HG02763 (cell line): ENCODE measurements around the gene PDE8B.

Source experiments
- ATAC-seq: cut with Tn5 transposase; IDR thresholded peaks from one replicate; pipeline ENCODE4 v1.9.1; 2021; ENCODE audit warnings: mild to moderate bottlenecking, moderate library complexity; ENCODE audit not compliant: unreplicated experiment

The PDE8B gene

DNA sequence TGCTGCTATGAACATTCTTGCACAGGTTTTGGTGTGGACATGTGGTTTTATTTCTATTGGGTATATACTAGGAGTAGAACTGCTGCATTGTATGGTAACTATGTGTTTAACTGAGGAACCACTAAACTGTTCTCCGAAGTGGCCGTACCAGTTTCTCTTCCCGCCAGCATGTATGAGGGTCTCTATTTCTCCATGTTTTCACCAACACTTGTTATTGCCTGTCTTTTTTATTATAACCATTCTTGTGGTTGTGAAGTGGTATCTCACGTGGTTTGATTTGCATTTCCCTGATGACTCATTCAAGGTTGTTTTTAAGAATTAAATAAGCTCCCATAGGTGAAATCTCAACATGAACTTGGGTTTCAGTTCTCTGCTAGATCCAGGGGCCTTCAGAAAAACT, 19.4 kb downstream of the PDE8B start:
- no peak for ATAC-seq

DNA sequence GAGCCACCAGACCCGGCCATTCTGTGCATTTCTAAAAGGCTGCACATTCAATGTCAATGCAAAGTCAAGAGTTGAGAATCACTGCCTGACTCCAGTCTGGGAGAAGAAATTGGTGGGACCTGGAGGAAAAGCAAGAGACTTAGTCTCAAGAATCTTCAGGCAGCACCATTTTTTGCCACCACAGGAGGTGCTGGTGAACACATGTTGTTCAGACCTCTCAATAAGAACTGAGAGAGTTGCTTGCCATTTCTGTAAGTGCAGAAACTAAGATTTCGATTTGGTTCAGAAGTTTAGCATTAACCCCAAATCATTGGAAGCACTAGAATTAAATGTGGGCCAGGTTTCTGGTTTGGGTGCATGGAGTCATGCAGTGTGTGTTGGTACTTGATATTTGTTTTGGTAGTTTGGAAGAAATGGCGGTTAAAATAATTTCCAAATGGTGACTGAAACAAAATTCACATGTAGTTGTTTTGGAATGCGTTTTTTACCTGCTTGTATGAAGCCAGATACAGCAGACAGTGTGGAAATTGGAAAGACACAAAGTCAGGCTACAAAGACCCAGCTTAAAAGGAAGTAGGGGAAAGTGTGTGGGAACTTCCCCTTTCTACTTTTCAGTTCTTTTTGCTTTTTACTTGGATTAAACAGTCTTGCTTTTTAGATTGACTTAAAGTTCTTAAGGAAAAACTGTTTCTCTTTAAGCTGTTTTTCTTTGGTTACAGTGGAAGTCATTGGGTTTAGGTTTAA, 20.4 kb downstream of the PDE8B start:
- no peak for ATAC-seq

DNA sequence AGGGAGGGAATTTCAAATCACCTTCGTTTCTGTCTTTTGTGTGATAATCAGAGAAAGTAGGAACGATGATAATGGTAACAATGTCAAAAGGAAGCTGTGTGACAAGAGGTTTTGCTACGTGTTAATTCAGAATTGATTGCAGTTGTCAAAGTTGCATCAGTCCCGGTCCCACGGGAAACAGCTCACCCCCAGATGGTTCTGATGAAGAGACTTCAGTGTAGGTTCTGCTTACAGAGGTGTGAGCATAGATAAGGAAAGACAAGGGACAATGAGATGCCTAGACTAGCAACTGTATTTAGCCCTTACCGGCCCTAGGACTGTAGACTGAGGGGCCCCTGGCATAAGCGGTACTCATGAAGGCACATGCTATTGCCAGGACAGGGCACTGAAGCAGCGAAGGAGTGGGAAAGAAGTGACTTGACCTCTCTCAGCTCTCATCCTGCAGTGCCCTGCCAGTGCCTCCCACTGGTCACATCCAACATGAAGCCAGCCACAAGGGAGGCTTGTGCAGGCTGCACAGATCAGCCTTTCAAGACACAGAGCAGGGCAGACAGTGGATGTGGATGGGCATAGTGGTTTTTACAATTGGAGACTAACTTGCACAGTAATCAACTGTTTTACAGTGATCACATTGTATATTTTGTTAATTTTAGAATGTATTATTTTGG, 21.1 kb downstream of the PDE8B start:
- no peak for ATAC-seq

DNA sequence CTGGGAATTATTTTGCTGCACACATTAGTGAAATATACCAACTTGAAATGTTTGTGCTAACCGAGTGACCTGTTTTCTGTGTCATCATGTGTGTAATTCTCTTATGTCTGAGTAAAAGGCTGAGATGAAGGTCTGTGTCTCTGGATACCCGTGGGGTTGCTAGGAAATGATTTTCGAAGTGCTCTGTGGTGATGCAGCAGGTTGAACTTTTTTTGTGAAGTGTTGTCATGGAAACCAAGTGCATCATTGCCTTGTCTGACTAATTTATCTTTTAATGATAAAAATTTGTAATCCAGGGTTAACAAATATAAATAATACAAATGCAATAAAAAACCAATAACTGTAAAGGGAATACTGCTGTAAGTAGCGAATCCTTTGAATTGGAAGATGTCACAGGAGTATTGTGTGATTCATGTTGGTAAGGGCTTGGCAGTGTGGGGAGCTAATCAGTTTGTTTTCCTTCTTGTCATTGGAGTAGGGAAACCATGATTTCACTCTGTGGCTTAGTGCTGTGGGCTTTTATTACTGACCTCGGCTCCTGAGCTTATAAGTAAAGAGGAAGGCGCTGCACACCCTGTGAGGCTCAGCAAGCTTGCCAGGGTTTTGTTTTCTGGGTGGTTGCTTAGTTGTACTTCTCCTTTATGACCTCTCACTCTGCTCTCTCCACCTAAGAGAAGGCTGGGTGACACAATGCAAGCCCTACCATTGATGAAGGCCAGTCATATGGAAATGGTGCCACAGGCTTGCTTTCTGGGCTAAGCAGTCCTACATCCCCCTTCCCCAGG, 22.3 kb downstream of the PDE8B start:
- no peak for ATAC-seq

DNA sequence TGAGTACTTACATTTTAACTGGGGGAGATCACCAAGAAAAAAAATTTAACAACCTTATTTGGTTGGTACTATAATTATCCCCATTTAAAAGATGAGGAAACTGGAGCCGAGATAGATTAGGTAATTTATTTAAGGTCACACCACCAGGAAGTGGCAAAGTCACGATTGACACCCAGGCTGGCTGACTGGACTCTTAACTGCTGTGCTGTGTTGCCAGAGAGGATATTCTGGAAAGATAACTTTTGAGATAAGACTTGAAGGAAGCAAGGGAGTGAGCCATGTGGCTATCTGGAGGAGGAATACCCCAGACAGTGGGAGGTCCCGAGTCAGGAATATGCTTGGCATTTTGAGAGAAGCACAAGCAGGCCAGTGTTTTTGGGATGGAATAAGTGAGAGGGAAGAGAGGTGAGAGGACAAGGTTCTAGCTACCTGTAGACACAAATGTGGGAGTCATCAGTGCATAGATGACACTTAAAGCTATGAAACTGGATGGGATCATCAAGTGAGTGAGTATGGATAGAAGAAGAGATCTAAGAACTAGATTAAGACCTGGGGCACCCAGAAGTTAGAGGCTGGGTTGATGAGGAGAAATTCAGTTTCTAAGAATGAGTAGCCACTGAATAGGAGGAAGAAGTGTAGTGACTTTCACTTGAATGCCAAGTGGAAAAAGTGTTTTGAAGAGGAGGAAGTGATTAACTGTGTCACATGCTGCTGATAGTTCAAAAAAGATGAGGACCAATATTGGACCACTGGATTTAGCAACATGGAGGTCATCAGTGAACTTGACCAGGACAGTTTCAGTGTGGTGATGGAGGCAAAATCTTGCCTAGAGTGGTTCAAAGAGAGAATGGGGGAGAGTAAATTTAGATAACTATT, 25.6 kb downstream of the PDE8B start:
- ATAC-seq = no peak

DNA sequence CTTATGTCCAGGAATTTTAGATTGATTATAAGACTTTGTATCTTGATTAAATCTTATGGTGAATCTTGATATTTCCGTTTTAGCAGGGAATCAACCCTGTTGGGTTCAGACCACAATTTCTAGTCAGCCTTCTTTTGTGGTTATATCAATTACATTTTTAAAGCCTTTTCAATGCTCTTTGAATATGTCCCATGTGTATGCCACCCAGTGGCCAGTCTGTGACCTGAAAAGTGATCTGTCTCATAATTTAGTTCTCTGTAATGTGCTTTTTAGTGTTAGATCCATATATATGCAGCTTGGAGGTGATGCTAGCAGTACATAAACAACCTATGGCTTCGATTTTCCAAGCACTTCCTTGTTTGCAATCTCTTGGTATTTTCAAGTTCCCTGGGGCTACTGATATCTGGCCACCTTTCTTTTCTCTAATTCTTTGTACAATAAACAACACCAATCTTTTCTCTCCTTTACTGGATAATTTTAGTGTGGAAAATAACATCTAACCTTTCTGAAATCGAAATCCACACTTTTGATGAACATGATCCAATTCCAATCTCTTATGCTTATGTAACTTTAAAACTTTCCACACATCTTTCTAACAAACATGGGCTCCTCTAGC, 28.8 kb downstream of the PDE8B start:
- no peak for ATAC-seq

DNA sequence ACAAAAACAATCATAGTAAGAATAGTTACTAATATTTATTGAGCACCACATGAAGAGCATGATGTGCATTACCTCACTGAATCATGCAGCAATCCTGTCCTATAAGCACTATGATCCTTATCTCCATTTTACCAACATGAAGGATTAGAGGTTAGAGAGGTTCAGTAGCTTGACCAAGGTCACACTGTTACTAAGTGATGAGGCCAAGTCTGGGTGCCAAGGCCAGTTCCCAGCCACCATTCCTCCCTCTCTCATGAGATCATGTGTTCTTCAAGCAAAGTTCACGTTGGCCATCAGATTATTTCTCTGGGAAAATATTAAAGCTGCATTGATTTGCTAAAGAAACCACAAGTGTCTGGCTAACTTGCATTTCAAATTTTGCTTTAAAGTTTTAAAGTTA, 31.0 kb downstream of the PDE8B start:
- no peak for ATAC-seq

DNA sequence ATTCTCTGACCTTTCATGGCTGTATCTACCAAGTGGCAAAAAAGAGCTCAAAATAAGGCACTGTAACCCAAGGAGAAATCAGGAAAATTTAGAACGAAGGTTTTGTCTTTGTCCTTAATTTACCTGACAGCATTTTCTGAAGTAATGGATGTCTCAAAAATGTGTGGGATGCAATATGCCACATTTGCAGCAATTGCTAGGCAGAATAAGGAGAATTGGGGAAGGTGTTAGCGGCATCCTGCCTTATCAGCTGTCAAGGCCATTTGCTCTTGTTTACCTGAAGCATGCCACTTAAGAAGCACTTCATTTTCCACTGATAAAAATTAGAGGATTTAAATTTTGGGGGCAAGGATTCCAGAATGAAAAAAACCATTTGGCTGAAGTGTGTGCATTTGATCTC, 39.0 kb downstream of the PDE8B start:
- ATAC-seq = no peak

DNA sequence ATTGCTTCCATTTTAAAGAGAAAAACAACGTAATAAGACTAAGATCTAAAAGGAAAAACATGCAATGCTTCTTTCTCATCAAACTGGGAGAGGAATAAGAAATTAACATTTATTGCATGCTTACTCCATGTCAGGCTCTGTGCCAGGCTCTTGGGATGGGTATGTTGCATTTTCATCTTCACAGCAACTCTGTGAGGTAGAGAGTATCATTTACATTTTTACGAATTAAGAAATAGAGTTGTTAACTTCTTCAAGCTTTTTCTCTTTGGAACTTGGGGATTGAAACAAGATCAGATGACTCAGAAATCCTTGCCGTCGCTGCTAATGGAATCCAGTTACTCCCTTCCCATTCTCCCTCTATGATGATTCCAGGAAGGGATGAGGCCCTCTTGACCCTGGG, 39.5 kb downstream of the PDE8B start:
- no peak for ATAC-seq

DNA sequence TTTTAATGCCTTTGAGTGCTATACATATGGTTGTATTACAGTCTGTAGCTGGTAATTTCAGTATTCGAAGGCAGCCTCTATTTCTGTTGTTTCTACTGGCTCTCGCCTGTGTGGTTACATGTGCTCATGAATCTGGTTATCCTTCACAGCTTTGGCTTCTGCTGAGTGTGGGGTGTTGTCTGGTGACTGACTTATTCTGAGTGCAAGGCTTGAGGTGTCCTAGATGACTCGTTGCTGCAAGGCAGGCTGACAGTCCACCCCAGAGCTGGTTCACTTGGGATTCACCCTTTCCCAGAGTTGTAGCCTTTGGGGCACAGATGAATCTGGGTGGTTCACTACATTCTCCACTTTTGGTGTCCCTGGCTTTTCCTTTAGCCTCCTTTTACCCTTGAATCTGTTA, 41.4 kb downstream of the PDE8B start:
- ATAC-seq = no peak

DNA sequence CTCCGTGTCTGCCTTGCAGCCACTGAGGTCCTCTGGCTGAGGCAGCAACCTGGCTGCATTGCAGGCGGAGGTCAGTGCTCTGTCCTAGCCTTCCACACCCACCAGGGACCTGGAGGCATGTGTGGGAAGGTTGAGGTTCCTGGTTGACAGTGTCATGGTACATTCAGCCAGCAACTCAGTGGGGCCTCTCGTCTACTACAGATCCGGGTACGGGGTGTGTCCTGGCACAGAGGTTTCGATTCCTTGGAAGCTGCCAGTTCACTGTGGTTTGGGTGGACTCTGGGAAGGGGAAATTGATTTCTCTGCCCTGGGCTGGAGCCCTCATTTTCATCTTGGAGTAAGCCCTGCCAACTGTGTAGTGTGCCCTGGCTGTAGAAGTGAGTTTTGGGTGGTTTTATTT, 45.1 kb downstream of the PDE8B start:
- ATAC-seq = no peak

DNA sequence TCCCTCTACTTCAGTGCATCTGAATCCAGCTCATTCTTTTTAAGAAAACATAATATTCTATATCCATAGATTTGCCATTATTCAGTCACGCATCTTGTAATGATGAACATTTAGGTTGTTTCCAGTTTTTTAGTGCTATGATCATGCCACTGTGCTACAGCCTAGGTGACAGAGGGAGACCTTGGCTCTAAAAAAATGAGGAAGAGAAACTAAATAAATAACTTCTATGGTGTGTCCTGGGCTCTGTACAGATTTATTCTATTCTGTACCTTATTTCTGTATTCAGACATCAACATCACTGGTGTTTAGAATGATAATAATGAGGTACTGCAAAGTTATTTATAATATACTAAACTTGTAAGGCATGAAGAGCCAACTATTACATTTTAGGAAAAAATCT, 45.9 kb downstream of the PDE8B start:
- no peak for ATAC-seq

DNA sequence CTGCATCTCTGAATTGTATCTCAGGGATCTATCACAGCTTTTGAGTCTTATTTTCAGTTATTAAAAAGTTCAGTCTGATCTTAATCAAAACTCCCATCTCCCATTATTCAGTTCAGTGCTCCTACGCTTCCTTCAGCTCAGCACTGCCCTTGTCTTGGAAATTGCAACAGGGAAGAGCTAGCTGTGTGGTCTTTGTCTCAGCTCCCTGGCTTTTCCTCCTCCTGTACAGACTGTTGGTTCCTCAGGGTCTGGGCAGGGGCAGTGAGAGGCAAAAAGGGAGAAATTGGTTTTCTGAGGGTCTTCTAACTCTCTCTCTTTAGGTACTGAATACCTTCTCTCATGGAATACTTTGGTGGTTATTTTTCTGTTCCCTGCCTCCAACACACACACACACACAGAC, 48.2 kb downstream of the PDE8B start:
- ATAC-seq = no peak

DNA sequence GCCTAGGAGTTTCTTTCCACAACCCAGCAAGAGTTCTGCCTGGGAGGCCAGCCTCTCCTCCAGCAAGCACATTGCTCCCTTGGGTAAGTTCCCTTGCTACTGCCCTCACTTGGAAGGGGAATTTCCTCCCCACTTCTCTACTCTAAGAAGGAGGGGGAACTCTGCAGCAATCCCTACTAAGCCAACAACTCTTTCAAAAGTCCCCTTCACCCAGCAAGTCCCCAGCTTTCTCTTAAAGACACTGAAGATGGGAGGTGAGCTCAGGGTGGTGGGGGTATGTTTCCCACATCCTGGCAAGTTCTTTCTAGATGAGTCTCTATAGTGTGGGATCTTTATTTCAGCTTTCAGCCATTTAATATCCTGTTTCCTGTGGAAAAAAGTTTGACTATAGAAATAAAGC, 49.0 kb downstream of the PDE8B start:
- no peak for ATAC-seq

DNA sequence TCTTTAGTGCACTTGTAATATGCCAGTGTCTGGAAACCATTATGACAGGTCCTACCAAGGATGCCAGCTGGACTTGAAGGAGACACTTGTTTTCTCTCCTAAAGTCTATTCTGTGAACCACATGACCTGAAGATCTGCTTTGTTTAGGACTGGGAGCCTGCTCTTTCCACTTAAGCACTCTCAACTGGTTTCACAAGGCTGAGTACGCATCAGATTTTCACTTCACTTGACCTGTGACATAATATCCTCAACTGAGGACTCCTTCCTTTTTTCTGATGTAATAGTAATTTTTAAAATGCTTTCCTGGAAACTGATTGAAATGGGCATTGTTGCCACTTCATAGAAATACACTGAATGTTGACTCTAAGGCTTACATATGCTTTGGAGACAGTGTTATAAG, 52.2 kb downstream of the PDE8B start:
- no peak for ATAC-seq

DNA sequence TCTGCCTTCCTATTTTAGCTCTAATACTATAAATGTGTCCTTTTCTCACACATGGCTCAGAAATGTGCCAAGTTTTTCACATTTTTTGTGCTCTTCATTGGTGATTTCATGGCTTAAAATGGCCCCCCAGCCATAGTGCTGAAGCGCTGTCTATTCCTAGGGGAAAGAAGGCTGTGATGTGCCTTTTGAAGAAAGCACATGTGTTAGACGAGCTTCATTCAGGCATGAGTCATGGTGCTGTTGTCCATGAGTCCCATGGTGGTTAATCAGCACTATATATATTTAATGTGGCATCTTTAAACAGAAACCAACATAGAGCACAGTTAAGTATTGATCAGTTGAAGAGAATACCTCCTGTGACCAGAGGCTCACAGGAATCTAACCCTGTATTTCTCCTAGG, 55.8 kb downstream of the PDE8B start:
- no peak for ATAC-seq

DNA sequence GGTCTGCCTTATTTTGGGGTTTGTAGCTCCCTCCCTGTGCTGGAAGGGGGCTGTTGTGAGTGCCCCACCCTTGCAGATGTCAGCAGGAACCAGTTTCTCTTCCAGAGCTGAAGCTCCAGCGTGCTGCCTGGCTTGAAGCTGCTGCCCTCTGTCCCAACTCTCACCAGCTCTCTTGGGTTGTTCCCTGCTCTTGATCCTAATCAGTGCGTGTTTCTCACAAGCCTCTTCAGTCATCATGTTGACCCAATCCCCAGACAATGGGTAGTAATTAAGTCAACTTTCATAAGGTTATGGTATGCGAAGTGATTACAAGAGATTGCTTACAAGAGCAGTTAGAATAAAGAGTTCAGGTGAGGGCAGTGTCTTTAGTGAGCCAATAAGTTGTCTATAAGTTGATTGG, 57.0 kb downstream of the PDE8B start:
- ATAC-seq = no peak

DNA sequence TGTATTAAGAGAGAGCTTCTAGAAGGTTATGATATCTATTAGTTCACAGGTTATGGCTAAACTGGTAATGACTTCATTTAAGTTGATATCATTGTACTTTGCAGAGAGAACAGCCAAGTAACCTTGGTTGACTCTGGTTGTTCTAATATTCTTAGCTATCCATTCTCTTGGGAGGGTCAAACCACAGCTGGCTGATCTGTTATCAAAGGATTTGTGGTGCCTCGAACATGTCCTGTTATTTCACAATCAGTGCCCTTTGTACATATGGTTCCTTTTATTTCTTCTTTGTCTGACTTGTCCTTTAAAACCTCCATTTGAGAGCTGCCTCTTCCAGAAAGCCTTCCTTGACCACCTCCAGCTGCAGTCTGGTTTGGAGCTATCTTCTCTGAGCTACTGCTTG, 61.7 kb downstream of the PDE8B start:
- ATAC-seq = no peak

DNA sequence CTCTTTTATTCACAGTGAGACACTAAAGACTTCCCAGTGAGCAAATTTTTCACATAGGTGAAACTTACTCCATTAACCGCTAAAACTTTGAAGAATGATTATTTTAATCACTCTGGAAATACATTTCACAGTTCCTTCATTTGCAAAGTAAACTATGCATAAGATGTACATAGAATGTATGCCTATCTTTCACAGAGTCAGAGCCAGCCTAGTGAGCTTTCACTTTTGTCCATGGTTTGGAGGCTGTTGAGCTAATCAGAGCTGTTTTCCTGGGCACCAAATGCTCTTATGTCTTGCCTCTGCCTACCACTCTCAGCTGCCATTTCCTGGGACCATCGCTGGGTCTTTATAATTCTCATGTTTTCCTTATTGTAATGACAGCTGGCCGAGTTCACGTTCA, 67.3 kb downstream of the PDE8B start:
- no peak for ATAC-seq

DNA sequence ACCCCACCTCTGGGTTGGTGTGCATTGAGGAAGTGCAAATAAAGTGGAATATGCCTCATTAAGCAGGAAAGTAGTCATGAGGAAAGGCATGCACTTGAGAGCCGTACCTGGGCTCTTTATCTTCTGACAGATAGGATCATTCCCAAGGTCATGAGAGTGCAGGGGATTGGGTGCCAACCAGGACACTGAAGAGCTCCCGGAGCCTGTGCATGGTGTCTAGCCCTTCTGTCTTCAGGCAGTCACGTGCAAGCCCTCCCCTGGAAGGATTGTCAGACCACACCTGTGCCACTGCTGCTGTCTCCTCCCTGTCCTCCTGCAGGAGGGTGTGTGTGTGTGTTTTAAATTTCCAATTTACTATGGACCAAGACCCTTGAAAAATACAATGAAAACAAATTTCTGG, 69.6 kb downstream of the PDE8B start:
- no peak for ATAC-seq

DNA sequence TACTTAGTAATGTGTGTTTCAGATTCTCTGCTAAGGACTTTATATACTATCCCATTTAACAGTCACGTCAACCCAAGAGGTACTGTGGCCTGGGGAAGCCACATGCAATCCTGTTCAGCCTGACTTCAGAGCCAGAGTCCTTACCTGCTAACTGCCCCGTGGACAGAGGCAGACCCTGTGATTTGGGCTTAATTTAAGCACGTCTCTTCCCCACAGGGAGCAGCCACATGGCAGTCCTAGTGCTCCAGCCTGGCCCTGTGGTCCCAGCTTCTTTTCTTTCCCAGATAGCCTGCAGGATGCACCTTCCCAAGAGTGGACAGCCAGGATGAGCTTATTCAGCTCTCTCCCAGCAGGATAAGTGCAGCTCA, 71.5 kb downstream of the PDE8B start:
- no peak for ATAC-seq
